ENCODE measurements around the gene AGR3.

DNA sequence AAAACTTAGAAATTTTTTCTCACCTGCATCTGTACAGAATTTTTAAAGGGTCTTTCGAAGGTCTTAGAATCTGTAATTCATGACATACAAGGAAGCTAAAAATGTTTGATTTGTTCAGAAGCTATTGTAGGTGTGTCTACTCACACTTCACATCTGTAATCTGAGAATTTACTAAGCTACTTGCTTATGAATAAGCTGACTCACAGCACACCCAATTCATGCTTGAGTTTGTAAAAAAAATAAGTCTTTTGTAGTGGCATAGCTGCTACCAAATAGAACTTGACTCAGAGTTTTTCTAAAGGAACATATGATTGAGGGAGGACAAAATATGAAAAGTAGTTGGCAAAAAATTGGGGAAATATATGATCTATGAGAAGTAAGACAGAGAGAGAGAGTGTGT, 64.2 kb downstream of the AGR3 start:
- TF ChIP-seq, protein P1, sequence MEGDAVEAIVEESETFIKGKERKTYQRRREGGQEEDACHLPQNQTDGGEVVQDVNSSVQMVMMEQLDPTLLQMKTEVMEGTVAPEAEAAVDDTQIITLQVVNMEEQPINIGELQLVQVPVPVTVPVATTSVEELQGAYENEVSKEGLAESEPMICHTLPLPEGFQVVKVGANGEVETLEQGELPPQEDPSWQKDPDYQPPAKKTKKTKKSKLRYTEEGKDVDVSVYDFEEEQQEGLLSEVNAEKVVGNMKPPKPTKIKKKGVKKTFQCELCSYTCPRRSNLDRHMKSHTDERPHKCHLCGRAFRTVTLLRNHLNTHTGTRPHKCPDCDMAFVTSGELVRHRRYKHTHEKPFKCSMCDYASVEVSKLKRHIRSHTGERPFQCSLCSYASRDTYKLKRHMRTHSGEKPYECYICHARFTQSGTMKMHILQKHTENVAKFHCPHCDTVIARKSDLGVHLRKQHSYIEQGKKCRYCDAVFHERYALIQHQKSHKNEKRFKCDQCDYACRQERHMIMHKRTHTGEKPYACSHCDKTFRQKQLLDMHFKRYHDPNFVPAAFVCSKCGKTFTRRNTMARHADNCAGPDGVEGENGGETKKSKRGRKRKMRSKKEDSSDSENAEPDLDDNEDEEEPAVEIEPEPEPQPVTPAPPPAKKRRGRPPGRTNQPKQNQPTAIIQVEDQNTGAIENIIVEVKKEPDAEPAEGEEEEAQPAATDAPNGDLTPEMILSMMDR (IDR thresholded peaks at IDR 0.05; ENCODE audit: insufficient read depth, low read depth, low read length), result no peak
- no peak for TF ChIP-seq EZH2 (IDR thresholded peaks at IDR 0.05; ENCODE audit: insufficient read depth, low read length)

Data from astrocyte (in vitro differentiated cells and primary cell).